GM23248 (cell line): ENCODE measurements around the gene CYRIA. TPM values are rescaled to one million over a fixed set of nuclear protein-coding genes. Genes with fewer than 3 reads are reported as not detected.

Experiments
- DNase-seq: peaks from one replicate; pipeline ENCODE4 v3.0.0-alpha.2; 2015
- H2AFZ ChIP-seq: fragments of 200-600 bp; sonication (generic); 2 replicates; pipeline ENCODE4 v1.6.1; 2016; ENCODE audit warnings: antibody characterized with exemption
- H3F3A ChIP-seq: fragments of 200-600 bp; sonication (generic); 2 replicates; pipeline ENCODE4 v1.6.1; 2016; ENCODE audit warnings: mild to moderate bottlenecking, antibody characterized with exemption, mixed run types; ENCODE audit not compliant: insufficient read depth
- H3K27ac ChIP-seq: fragments of 200-600 bp; sonication (generic); 2 replicates; pipeline ENCODE4 v1.5.1; 2016; ENCODE audit warnings: mild to moderate bottlenecking
- H3K27me3 ChIP-seq: fragments of 200-600 bp; sonication (generic); replicated peaks from 2 replicates; pipeline ENCODE4 v1.6.1; 2016; ENCODE audit warnings: mild to moderate bottlenecking; ENCODE audit not compliant: insufficient read depth
- H3K36me3 ChIP-seq: fragments of 200-600 bp; sonication (generic); 2 replicates; pipeline ENCODE4 v1.6.1; 2016; ENCODE audit warnings: low read depth, mild to moderate bottlenecking
- H3K4me1 ChIP-seq: fragments of 200-600 bp; sonication (generic); 2 replicates; pipeline ENCODE4 v1.6.1; 2016; ENCODE audit warnings: mild to moderate bottlenecking; ENCODE audit not compliant: insufficient read depth
- H3K4me2 ChIP-seq: fragments of 200-600 bp; sonication (generic); one replicate; pipeline ENCODE4 v1.6.1; 2016; ENCODE audit warnings: mild to moderate bottlenecking; ENCODE audit not compliant: unreplicated experiment
- H3K4me3 ChIP-seq: fragments of 200-600 bp; sonication (generic); 2 replicates; pipeline ENCODE4 v1.5.1; 2016; ENCODE audit warnings: mild to moderate bottlenecking
- H3K79me2 ChIP-seq: fragments of 200-600 bp; sonication (generic); 2 replicates; pipeline ENCODE4 v1.6.1; 2016; ENCODE audit warnings: mild to moderate bottlenecking; ENCODE audit not compliant: insufficient read depth
- H3K9ac ChIP-seq: fragments of 200-600 bp; sonication (generic); 2 replicates; pipeline ENCODE4 v1.6.1; 2016; ENCODE audit warnings: mild to moderate bottlenecking
- H3K9me2 ChIP-seq: fragments of 200-600 bp; sonication (generic); 2 replicates; pipeline ENCODE4 v1.6.1; 2016; ENCODE audit warnings: mixed run types, mild to moderate bottlenecking, moderate library complexity; ENCODE audit not compliant: insufficient read depth
- H3K9me3 ChIP-seq: fragments of 200-600 bp; sonication (generic); one replicate; pipeline ENCODE4 v1.6.1; 2017; ENCODE audit warnings: low read depth
- H4K20me1 ChIP-seq: fragments of 200-600 bp; sonication (generic); 2 replicates; pipeline ENCODE4 v1.6.0; 2016; ENCODE audit not compliant: insufficient read depth
- EZH2 ChIP-seq: fragments of 200-600 bp; sonication (generic); IDR thresholded peaks from 2 replicates; pipeline ENCODE4 v1.6.1; 2018; ENCODE audit warnings: antibody characterized with exemption, mild to moderate bottlenecking; ENCODE audit not compliant: insufficient read depth, poor library complexity, severe bottlenecking
- EZH2phosphoT487 ChIP-seq: fragments of 200-600 bp; sonication (generic); IDR thresholded peaks from 2 replicates; pipeline ENCODE4 v1.6.1; 2018; ENCODE audit warnings: antibody characterized with exemption, moderate library complexity, mild to moderate bottlenecking, low read depth; ENCODE audit not compliant: insufficient read depth
- WGBS, 2 experiments: methylation state at CpG; one replicate each; pipeline ENCODE4 v1.1.6; 2015 to 2017; ENCODE audit warnings: low lambda C conversion rate in 2 of 2, low coverage in 1 of 2; ENCODE audit errors: missing lambda C conversion rate in 2 of 2; 5-methylcytosine and 5-hydroxymethylcytosine counted together
- in situ Hi-C: fragments of 300-500 bp; cut with MboI; formaldehyde crosslinking; loops from 2 replicates; pipeline ENCODE4 v1.15.0; 2020
- polyA plus RNA-seq: library from polyadenylated mRNA; unstranded; fragments of >200 nt; fragmentation: Nextera tagmentation; extraction: Ambion mirVana; gene quantifications from 2 replicates; pipeline ENCODE4 v1.2.1, GENCODE V29; 2016
- total RNA-seq: library from RNA; depleted of rRNA; stranded (reverse); fragments of >200 nt; shearing (Covaris generic); gene quantifications from 2 replicates; pipeline ENCODE4 v1.2.3, GENCODE V29; 2014

CYRIA gene
- total and polyA plus RNA-seq, 2 experiments from 2014 or later: not detected

GRCh38 chr2:16677875-16678274 lies 12.2 kb upstream of the CYRIA start:
- H3K4me2 ChIP-seq: no peak overlapping the region
- H3K4me3 ChIP-seq: no peak overlapping the region
- no peaks in the 10 kb centered on the region for H3F3A ChIP-seq
- DNase-seq: no peak
- H3K4me1 ChIP-seq: no peaks in the 10 kb centered on the region
- no peak overlapping the region for H2AFZ ChIP-seq
- H3K9ac ChIP-seq: no peak overlapping the region
- H3K36me3 ChIP-seq: no peaks in the 10 kb centered on the region
- no peak for TF ChIP-seq EZH2phosphoT487
- TF ChIP-seq EZH2: no peak
- H3K9me3 ChIP-seq: no peaks in the 10 kb centered on the region
- no peaks in the 10 kb centered on the region for H4K20me1 ChIP-seq
- no peaks in the 10 kb centered on the region for H3K27me3 ChIP-seq
- no peaks in the 10 kb centered on the region for H3K9me2 ChIP-seq
- no peak overlapping the region for H3K27ac ChIP-seq
- in situ Hi-C loops: no loop called here
- 61 to 75% methylated on average over 1 of the region's 1 CpG for WGBS, 2 experiments
- H3K79me2 ChIP-seq: no peaks in the 10 kb centered on the region

DNA sequence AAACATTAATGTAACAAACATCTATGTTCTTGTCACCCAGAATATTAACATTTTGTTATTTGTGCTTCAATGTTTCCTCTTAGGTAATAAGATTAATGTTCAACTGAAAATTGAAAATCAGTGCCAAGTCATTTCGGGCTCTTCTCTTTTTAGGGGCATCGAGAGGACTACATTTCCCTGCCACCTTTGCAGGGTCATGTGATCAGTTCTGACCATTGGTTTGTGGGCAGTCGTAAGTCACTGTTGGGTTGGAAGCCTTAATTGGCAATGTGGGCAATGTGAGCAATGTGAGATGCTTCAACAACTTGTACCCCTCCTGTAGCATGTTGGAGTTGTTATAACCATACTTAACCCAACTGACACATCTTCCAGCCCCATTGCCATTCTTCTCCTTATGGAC lies 10.1 kb upstream of the CYRIA start:
- in situ Hi-C loops: no loop called here
- Histone ChIP-seq H3K27me3 (no peaks in the 10 kb centered on the region), H3K4me3 (no peak overlapping the region), H3K9me2 (no peaks in the 10 kb centered on the region), H3K79me2 (no peaks in the 10 kb centered on the region), H2AFZ (no peak overlapping the region), H3K27ac (no peak overlapping the region), H3F3A (no peaks in the 10 kb centered on the region), H3K4me1 (no peaks in the 10 kb centered on the region), H3K36me3 (no peaks in the 10 kb centered on the region), H4K20me1 (no peaks in the 10 kb centered on the region), H3K4me2 (no peak overlapping the region), H3K9ac (no peak overlapping the region), H3K9me3 (no peaks in the 10 kb centered on the region)
- TF ChIP-seq EZH2phosphoT487 (no peak), EZH2 (no peak)
- no peak for DNase-seq
- WGBS, 2 experiments: 31 to 35% methylated on average over 3 of the region's 3 CpGs

DNA sequence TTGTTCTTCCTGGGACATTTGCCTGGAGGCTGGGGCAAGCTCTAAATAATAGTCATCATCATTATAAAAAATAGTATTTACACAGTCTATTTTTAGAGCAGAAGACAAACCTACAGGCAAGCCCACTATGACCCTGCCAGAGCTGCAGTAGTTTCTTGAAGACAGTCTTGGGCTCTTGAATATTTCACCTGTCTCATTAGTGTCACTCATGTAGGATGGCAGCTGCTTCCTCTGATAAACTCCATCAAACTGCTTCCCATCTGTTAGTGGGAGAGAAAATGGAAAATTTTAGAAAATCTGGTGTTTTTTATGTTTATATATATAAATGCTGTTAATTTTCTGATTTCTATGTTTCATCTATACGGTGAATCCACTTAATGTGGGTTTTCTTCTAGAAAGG lies 8.5 kb upstream of the CYRIA start:
- Histone ChIP-seq H3K36me3 (no peaks in the 10 kb centered on the region), H3K27ac (no peak overlapping the region), H2AFZ (no peak overlapping the region), H4K20me1 (no peaks in the 10 kb centered on the region), H3F3A (no peaks in the 10 kb centered on the region), H3K4me3 (no peak overlapping the region), H3K4me2 (no peak overlapping the region), H3K9me2 (no peaks in the 10 kb centered on the region), H3K9me3 (no peaks in the 10 kb centered on the region), H3K4me1 (no peaks in the 10 kb centered on the region), H3K79me2 (no peaks in the 10 kb centered on the region), H3K9ac (no peak overlapping the region), H3K27me3 (peaks cover under 1% of the 10 kb centered on the region; the same call in 1 of the 2 replicates)
- in situ Hi-C loops: no loop called here
- DNase-seq: no peak
- TF ChIP-seq EZH2phosphoT487 (no peak), EZH2 (no peak)
- 29 to 37% methylated on average over 1 of the region's 1 CpG for WGBS, 2 experiments

- H3K79me2 ChIP-seq: no peaks in the 10 kb centered on the region
- no peaks in the 10 kb centered on the region for H3F3A ChIP-seq
- peaks cover 10% of the 10 kb centered on the region for H3K27me3 ChIP-seq
- in situ Hi-C loops: no loop called here
- no peaks in the 10 kb centered on the region for H3K9me2 ChIP-seq
- H3K9me3 ChIP-seq: no peaks in the 10 kb centered on the region
- no peaks in the 10 kb centered on the region for H3K4me1 ChIP-seq
- H3K27ac ChIP-seq: no peak overlapping the region
- TF ChIP-seq EZH2 (no peak), EZH2phosphoT487 (no peak)
- no peaks in the 10 kb centered on the region for H4K20me1 ChIP-seq
- H2AFZ ChIP-seq: no peak overlapping the region
- DNase-seq: no peak
- H3K36me3 ChIP-seq: no peaks in the 10 kb centered on the region
- WGBS, 2 experiments: 65 to 82% methylated on average over 1 of the region's 1 CpG
- no peak overlapping the region for H3K9ac ChIP-seq
- H3K4me3 ChIP-seq: no peak overlapping the region
- no peak overlapping the region for H3K4me2 ChIP-seq
These were observed 6.1 kb upstream of the CYRIA start for GRCh38 chr2:16671760-16672159.

GRCh38 chr2:16669388-16669787 lies 3.8 kb upstream of the CYRIA start:
- H3K4me3 ChIP-seq: no peak overlapping the region
- H4K20me1 ChIP-seq: no peaks in the 10 kb centered on the region
- no peaks in the 10 kb centered on the region for H3K9me2 ChIP-seq
- peaks cover 29% of the 10 kb centered on the region for H3K27me3 ChIP-seq
- no peak overlapping the region for H3K4me2 ChIP-seq
- H3K27ac ChIP-seq: no peak overlapping the region
- no peak for TF ChIP-seq EZH2
- TF ChIP-seq EZH2phosphoT487: no peak
- in situ Hi-C loops: no loop called here
- no peaks in the 10 kb centered on the region for H3F3A ChIP-seq
- H3K79me2 ChIP-seq: no peaks in the 10 kb centered on the region
- WGBS, 2 experiments: 15 to 16% methylated on average over 3 of the region's 3 CpGs
- no peak overlapping the region for H2AFZ ChIP-seq
- no peaks in the 10 kb centered on the region for H3K9me3 ChIP-seq
- H3K4me1 ChIP-seq: no peaks in the 10 kb centered on the region
- no peak overlapping the region for H3K9ac ChIP-seq
- DNase-seq: no peak
- H3K36me3 ChIP-seq: no peaks in the 10 kb centered on the region
